OCI-LY1 (cell line): Measurements from ENCODE around the gene TAS2R14.

ENCODE experiments used
- H2AFZ ChIP-seq: fragments of 200-600 bp; sonication (generic), shearing (Covaris generic); 2 replicates; pipeline ENCODE4 v1.6.0; 2014; ENCODE audit warnings: antibody characterized with exemption, mild to moderate bottlenecking, low read length
- H3F3A ChIP-seq: fragments of 200-600 bp; sonication (generic), shearing (Covaris generic); 2 replicates; pipeline ENCODE4 v1.6.0; 2014; ENCODE audit warnings: mild to moderate bottlenecking, antibody characterized with exemption, low read length, moderate library complexity; ENCODE audit not compliant: insufficient read depth
- H3K27ac ChIP-seq: fragments of 200-600 bp; sonication (generic); 2 replicates; pipeline ENCODE4 v1.5.1; 2014; ENCODE audit warnings: low read length, mixed run types, mild to moderate bottlenecking, low read depth; ENCODE audit not compliant: poor library complexity, severe bottlenecking
- H3K27me3 ChIP-seq: fragments of 200-600 bp; sonication (generic); 2 replicates; pipeline ENCODE4 v1.6.0; 2014; ENCODE audit warnings: antibody characterized with exemption, mild to moderate bottlenecking, low read length, moderate library complexity; ENCODE audit not compliant: insufficient read depth
- H3K36me3 ChIP-seq: fragments of 200-600 bp; sonication (generic); 2 replicates; pipeline ENCODE4 v1.6.1; 2014; ENCODE audit warnings: mild to moderate bottlenecking, antibody characterized with exemption, low read length, moderate library complexity, mixed read lengths; ENCODE audit not compliant: insufficient read depth
- H3K4me1 ChIP-seq: fragments of 200-600 bp; sonication (generic); 2 replicates; pipeline ENCODE4 v1.5.1; 2014; ENCODE audit warnings: mild to moderate bottlenecking, low read length, moderate library complexity; ENCODE audit not compliant: insufficient read depth, severe bottlenecking
- H3K4me2 ChIP-seq: fragments of 200-600 bp; sonication (generic), shearing (Covaris generic); 2 replicates; pipeline ENCODE4 v1.6.1; 2014; ENCODE audit warnings: low read length
- H3K4me3 ChIP-seq: fragments of 200-600 bp; sonication (generic); 2 replicates; pipeline ENCODE4 v1.5.1; 2014; ENCODE audit warnings: low read length, low read depth, mild to moderate bottlenecking, mixed read lengths; ENCODE audit not compliant: poor library complexity, severe bottlenecking
- H3K79me2 ChIP-seq: fragments of 200-600 bp; shearing (Covaris generic); 2 replicates; pipeline ENCODE4 v1.6.1; 2016; ENCODE audit warnings: mixed run types, low read length, mixed read lengths; ENCODE audit not compliant: insufficient read depth
- H3K9ac ChIP-seq: fragments of 200-600 bp; sonication (generic), shearing (Covaris generic); 2 replicates; pipeline ENCODE4 v1.6.1; 2014; ENCODE audit warnings: mild to moderate bottlenecking, low read length, mixed read lengths
- H3K9me2 ChIP-seq: fragments of 200-600 bp; sonication (generic), shearing (Covaris generic); 2 replicates; pipeline ENCODE4 v1.6.1; 2014; ENCODE audit warnings: low read depth, mild to moderate bottlenecking, low read length, mixed read lengths
- H3K9me3 ChIP-seq: fragments of 200-600 bp; shearing (Covaris generic); 2 replicates; pipeline ENCODE4 v1.6.1; 2014; ENCODE audit warnings: low read length, mixed read lengths
- H4K20me1 ChIP-seq: fragments of 200-600 bp; sonication (generic), shearing (Covaris generic); 2 replicates; pipeline ENCODE4 v1.6.0; 2016; ENCODE audit warnings: mild to moderate bottlenecking, low read length; ENCODE audit not compliant: insufficient read depth
- EZH2 ChIP-seq: fragments of 200-600 bp; sonication (generic), shearing (Covaris generic); IDR thresholded peaks from 2 replicates; pipeline ENCODE4 v1.8.0; 2017; ENCODE audit warnings: borderline replicate concordance, mixed run types, mild to moderate bottlenecking, antibody characterized with exemption, low read length, moderate library complexity, mixed read lengths
- TF ChIP-seq, protein P1 (sequence below): fragments of 200-600 bp; sonication (generic), shearing (Covaris generic); IDR thresholded peaks from 2 replicates; pipeline ENCODE4 v1.5.1; 2017; ENCODE audit warnings: mild to moderate bottlenecking, antibody characterized with exemption, low read length, moderate library complexity, mixed read lengths

The TAS2R14 gene

DNA sequence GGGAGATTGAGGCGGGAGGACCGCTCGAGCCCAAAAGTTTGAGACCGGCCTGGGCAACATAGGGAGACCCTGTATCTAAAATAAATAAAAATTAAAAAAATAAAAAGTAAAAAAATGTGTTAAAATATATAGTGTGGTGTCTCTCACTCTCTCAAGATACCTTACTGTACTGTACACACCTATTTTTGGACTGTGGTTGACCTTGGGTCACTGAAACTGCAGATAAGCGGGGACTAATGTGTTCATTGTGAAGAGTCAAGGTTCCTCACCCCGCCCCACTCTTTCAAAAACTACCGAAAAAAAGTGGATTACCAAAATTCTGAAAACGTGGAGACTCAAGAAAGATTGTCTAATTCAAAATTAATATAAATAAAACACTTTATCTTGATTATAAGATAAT, 28.7 kb downstream of the TAS2R14 start:
- no peak for TF ChIP-seq EZH2
- TF ChIP-seq, protein P1, sequence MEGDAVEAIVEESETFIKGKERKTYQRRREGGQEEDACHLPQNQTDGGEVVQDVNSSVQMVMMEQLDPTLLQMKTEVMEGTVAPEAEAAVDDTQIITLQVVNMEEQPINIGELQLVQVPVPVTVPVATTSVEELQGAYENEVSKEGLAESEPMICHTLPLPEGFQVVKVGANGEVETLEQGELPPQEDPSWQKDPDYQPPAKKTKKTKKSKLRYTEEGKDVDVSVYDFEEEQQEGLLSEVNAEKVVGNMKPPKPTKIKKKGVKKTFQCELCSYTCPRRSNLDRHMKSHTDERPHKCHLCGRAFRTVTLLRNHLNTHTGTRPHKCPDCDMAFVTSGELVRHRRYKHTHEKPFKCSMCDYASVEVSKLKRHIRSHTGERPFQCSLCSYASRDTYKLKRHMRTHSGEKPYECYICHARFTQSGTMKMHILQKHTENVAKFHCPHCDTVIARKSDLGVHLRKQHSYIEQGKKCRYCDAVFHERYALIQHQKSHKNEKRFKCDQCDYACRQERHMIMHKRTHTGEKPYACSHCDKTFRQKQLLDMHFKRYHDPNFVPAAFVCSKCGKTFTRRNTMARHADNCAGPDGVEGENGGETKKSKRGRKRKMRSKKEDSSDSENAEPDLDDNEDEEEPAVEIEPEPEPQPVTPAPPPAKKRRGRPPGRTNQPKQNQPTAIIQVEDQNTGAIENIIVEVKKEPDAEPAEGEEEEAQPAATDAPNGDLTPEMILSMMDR: no peak
- no peaks in the 10 kb centered on the region for H3K79me2 ChIP-seq
- H3K9me3 ChIP-seq: peaks cover 4% of the 10 kb centered on the region; the same call in 1 of the 2 replicates
- no peaks in the 10 kb centered on the region for H3K36me3 ChIP-seq
- H4K20me1 ChIP-seq: no peaks in the 10 kb centered on the region
- H3K4me3 ChIP-seq: no peak overlapping the region
- no peaks in the 10 kb centered on the region for H3K4me1 ChIP-seq
- no peak overlapping the region for H3K27ac ChIP-seq
- H3K4me2 ChIP-seq: no peak overlapping the region
- H3K27me3 ChIP-seq: no peaks in the 10 kb centered on the region
- no peak overlapping the region for H2AFZ ChIP-seq
- no peaks in the 10 kb centered on the region for H3K9me2 ChIP-seq
- H3K9ac ChIP-seq: no peak overlapping the region
- no peaks in the 10 kb centered on the region for H3F3A ChIP-seq

GRCh38 chr12:10909462-10909861, 29.6 kb downstream of the TAS2R14 start, which contains the start of gene TAS2R13:
Gene TAS2R13 (minus strand): TSS chr12:10909562. CDS start chr12:10909298, 264 bp downstream.
- H3K4me3 ChIP-seq: no peak within 1 kb of the TSS
- no peaks in the 10 kb centered on the region for H3K36me3 ChIP-seq
- no peaks in the 10 kb centered on the region for H4K20me1 ChIP-seq
- H3K4me1 ChIP-seq: no peaks in the 10 kb centered on the region
- no peaks in the 10 kb centered on the region for H3K9me2 ChIP-seq
- no peak for TF ChIP-seq EZH2
- TF ChIP-seq, protein P1: no peak
- no peak within 1 kb of the TSS for H3K27ac ChIP-seq
- peaks cover 7% of the 10 kb centered on the region; the same call in 1 of the 2 replicates for H3K9me3 ChIP-seq
- H3F3A ChIP-seq: no peaks in the 10 kb centered on the region
- H3K9ac ChIP-seq: no peak within 1 kb of the TSS
- H3K4me2 ChIP-seq: no peak within 1 kb of the TSS
- no peak within 1 kb of the TSS for H2AFZ ChIP-seq
- no peaks in the 10 kb centered on the region for H3K27me3 ChIP-seq
- H3K79me2 ChIP-seq: no peaks in the 10 kb centered on the region

- no peaks in the 10 kb centered on the region for H3K4me1 ChIP-seq
- H3K4me2 ChIP-seq: no peak overlapping the region
- H3K9me2 ChIP-seq: no peaks in the 10 kb centered on the region
- no peaks in the 10 kb centered on the region for H4K20me1 ChIP-seq
- H3K79me2 ChIP-seq: no peaks in the 10 kb centered on the region
- H2AFZ ChIP-seq: no peak overlapping the region
- no peak overlapping the region for H3K4me3 ChIP-seq
- H3K36me3 ChIP-seq: no peaks in the 10 kb centered on the region
- H3K9me3 ChIP-seq: peaks cover 7% of the 10 kb centered on the region; the same call in 1 of the 2 replicates
- TF ChIP-seq, protein P1: no peak
- no peak for TF ChIP-seq EZH2
- no peak overlapping the region for H3K27ac ChIP-seq
- no peak overlapping the region for H3K9ac ChIP-seq
- no peaks in the 10 kb centered on the region for H3K27me3 ChIP-seq
- H3F3A ChIP-seq: no peaks in the 10 kb centered on the region
Measured at GRCh38 chr12:10904686-10905085, 34.4 kb downstream of the TAS2R14 start.
